Measurements from ENCODE around the gene SV2B.

- no peak for TF ChIP-seq CTCF (IDR thresholded peaks at IDR 0.05)
- no peak for TF ChIP-seq POLR2A (IDR thresholded peaks at IDR 0.05)
These were observed 1.6 kb upstream of the SV2B start for GRCh38 chr15:91098451-91098850.

Measured in transverse colon (tissue), 3 donors.